GM23338 (cell line): ENCODE data around the gene ETFB. TPM values are rescaled to one million over a fixed set of nuclear protein-coding genes. Genes with fewer than 3 reads are reported as not detected.

Experiments
- ATAC-seq: fragments of 200-7000 bp; cut with Tn5 transposase; 3 replicates; pipeline ENCODE4 v1.9.1; 2020
- DNase-seq: peaks from one replicate; pipeline ENCODE4 v3.0.0-alpha.2; 2015; ENCODE audit warnings: low spot score
- H2AFZ ChIP-seq: fragments of 200-600 bp; sonication (generic); 2 replicates; pipeline ENCODE4 v1.8.0; 2016; ENCODE audit warnings: antibody characterized with exemption, mild to moderate bottlenecking, moderate library complexity
- H3F3A ChIP-seq: fragments of 200-600 bp; sonication (generic); replicated peaks from 2 replicates; pipeline ENCODE4 v1.8.0; 2017; ENCODE audit warnings: antibody characterized with exemption, mixed run types, low read depth
- H3K27ac ChIP-seq: fragments of 200-600 bp; sonication (generic); 2 replicates; pipeline ENCODE4 v1.6.1; 2016; ENCODE audit warnings: low read depth
- H3K27me3 ChIP-seq: fragments of 200-600 bp; sonication (generic); 2 replicates; pipeline ENCODE4 v1.8.0; 2016; ENCODE audit warnings: mild to moderate bottlenecking, mixed run types, moderate library complexity; ENCODE audit not compliant: insufficient read depth
- H3K36me3 ChIP-seq: fragments of 200-600 bp; sonication (generic); 2 replicates; pipeline ENCODE4 v1.8.0; 2016; ENCODE audit warnings: mild to moderate bottlenecking; ENCODE audit not compliant: insufficient read depth
- H3K4me1 ChIP-seq: fragments of 200-600 bp; sonication (generic); 2 replicates; pipeline ENCODE4 v1.8.0; 2016; ENCODE audit warnings: mild to moderate bottlenecking, moderate library complexity; ENCODE audit not compliant: insufficient read depth
- H3K4me2 ChIP-seq: fragments of 200-600 bp; sonication (generic); 2 replicates; pipeline ENCODE4 v1.7.1; 2017; ENCODE audit warnings: mixed run types
- H3K4me3 ChIP-seq: fragments of 200-600 bp; sonication (generic); 2 replicates; pipeline ENCODE4 v1.6.1; 2016; ENCODE audit warnings: mixed run types
- H3K79me2 ChIP-seq: fragments of 200-600 bp; sonication (generic); replicated peaks from 2 replicates; pipeline ENCODE4 v1.8.0; 2017; ENCODE audit warnings: mild to moderate bottlenecking; ENCODE audit not compliant: insufficient read depth
- H3K9me2 ChIP-seq: fragments of 200-600 bp; sonication (generic); 2 replicates; pipeline ENCODE4 v1.8.0; 2017; ENCODE audit not compliant: insufficient read depth
- H4K20me1 ChIP-seq: fragments of 200-600 bp; sonication (generic); replicated peaks from 2 replicates; pipeline ENCODE4 v1.8.0; 2017; ENCODE audit warnings: mild to moderate bottlenecking; ENCODE audit not compliant: insufficient read depth
- H3K27ac Mint-ChIP-seq: 2 replicates; pipeline ENCODE4 v1.8.0; 2020; ENCODE audit warnings: inconsistent platforms, mild to moderate bottlenecking, moderate library complexity, mixed read lengths
- H3K27me3 Mint-ChIP-seq: 3 replicates; pipeline ENCODE4 v1.8.0; 2022; ENCODE audit warnings: low read depth, mild to moderate bottlenecking, moderate library complexity, mixed read lengths, inconsistent platforms; ENCODE audit not compliant: insufficient read depth, poor library complexity
- H3K36me3 Mint-ChIP-seq: 3 replicates; pipeline ENCODE4 v1.8.0; 2021; ENCODE audit warnings: low read depth, mild to moderate bottlenecking, inconsistent platforms, moderate library complexity, mixed read lengths
- H3K4me1 Mint-ChIP-seq: 3 replicates; pipeline ENCODE4 v1.8.0; 2020; ENCODE audit warnings: mild to moderate bottlenecking, inconsistent platforms, mixed read lengths
- H3K4me3 Mint-ChIP-seq: 3 replicates; pipeline ENCODE4 v1.8.0; 2021; ENCODE audit warnings: moderate library complexity, mild to moderate bottlenecking, inconsistent platforms, mixed read lengths
- H3K9me3 Mint-ChIP-seq: 3 replicates; pipeline ENCODE4 v1.8.0; 2020; ENCODE audit warnings: moderate library complexity, mild to moderate bottlenecking, inconsistent platforms, mixed read lengths
- CREB1 ChIP-seq: fragments of 250-450 bp; sonication (Bioruptor Pico); IDR thresholded peaks from 2 replicates; pipeline ENCODE4 v1.5.0; 2020; ENCODE audit warnings: low read depth, mild to moderate bottlenecking, moderate library complexity
- CTCF ChIP-seq, 2 experiments: fragments of 200-600 bp in 1 of 2; sonication (generic) in 1 of 2; conservative IDR thresholded peaks; 2 replicates each; pipeline versions ENCODE4 v1.5.1 to v1.6.1; 2016 to 2017; ENCODE audit warnings: antibody characterized with exemption in 2 of 2, low read depth in 2 of 2, mild to moderate bottlenecking in 2 of 2, moderate library complexity in 1 of 2
- EZH2 ChIP-seq: fragments of 200-600 bp; sonication (generic); IDR thresholded peaks from one replicate; pipeline ENCODE4 v1.8.0; 2017; ENCODE audit warnings: antibody characterized with exemption, mild to moderate bottlenecking, low read depth; ENCODE audit not compliant: unreplicated experiment
- NANOG ChIP-seq: IDR thresholded peaks from 2 replicates; pipeline ENCODE4 v1.6.1; 2016; ENCODE audit warnings: antibody characterized with exemption, borderline replicate concordance
- STAT1 ChIP-seq: IDR thresholded peaks from one replicate; pipeline ENCODE4 v1.6.1; 2016; ENCODE audit warnings: antibody characterized with exemption; ENCODE audit not compliant: unreplicated experiment
- polyA plus RNA-seq: library from polyadenylated mRNA; unstranded; fragments of >200 nt; fragmentation: Nextera tagmentation; extraction: Ambion mirVana; gene quantifications from 2 replicates; pipeline ENCODE4 v1.2.1, GENCODE V29; 2016
- total RNA-seq: library from RNA; depleted of rRNA; stranded (reverse); fragments of >200 nt; shearing (Covaris generic); gene quantifications from 2 replicates; pipeline ENCODE4 v1.2.3, GENCODE V29; 2014
- TF ChIP-seq, protein P1 (sequence below): fragments of 250-450 bp; sonication (Bioruptor Pico); IDR thresholded peaks from 2 replicates; pipeline ENCODE4 v1.5.0; 2020; ENCODE audit warnings: mild to moderate bottlenecking, moderate library complexity

ETFB gene
- total and polyA plus RNA-seq, 2 experiments from 2014 or later: 37.3 to 63.4 TPM

DNA sequence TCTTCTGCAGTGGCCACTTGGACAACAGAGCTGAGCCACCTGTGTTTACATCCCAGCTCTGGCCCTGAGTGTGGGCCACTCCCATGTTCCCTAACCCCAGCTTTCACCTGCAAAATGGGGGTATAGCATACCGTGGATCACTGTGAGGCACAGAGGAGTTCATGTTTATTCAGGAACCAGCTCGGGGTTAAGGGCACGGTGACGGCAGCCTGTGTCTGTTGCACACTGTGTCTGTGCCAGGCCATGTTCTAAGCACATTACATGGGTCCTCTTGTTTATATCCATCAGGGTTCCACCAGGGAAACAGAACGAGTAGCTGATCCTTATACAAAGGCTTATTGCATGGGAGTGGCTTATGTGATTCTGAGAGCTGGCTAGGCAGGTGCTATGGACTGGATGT lies 68.8 kb downstream of the ETFB start (continued):
- TF ChIP-seq, protein P1, sequence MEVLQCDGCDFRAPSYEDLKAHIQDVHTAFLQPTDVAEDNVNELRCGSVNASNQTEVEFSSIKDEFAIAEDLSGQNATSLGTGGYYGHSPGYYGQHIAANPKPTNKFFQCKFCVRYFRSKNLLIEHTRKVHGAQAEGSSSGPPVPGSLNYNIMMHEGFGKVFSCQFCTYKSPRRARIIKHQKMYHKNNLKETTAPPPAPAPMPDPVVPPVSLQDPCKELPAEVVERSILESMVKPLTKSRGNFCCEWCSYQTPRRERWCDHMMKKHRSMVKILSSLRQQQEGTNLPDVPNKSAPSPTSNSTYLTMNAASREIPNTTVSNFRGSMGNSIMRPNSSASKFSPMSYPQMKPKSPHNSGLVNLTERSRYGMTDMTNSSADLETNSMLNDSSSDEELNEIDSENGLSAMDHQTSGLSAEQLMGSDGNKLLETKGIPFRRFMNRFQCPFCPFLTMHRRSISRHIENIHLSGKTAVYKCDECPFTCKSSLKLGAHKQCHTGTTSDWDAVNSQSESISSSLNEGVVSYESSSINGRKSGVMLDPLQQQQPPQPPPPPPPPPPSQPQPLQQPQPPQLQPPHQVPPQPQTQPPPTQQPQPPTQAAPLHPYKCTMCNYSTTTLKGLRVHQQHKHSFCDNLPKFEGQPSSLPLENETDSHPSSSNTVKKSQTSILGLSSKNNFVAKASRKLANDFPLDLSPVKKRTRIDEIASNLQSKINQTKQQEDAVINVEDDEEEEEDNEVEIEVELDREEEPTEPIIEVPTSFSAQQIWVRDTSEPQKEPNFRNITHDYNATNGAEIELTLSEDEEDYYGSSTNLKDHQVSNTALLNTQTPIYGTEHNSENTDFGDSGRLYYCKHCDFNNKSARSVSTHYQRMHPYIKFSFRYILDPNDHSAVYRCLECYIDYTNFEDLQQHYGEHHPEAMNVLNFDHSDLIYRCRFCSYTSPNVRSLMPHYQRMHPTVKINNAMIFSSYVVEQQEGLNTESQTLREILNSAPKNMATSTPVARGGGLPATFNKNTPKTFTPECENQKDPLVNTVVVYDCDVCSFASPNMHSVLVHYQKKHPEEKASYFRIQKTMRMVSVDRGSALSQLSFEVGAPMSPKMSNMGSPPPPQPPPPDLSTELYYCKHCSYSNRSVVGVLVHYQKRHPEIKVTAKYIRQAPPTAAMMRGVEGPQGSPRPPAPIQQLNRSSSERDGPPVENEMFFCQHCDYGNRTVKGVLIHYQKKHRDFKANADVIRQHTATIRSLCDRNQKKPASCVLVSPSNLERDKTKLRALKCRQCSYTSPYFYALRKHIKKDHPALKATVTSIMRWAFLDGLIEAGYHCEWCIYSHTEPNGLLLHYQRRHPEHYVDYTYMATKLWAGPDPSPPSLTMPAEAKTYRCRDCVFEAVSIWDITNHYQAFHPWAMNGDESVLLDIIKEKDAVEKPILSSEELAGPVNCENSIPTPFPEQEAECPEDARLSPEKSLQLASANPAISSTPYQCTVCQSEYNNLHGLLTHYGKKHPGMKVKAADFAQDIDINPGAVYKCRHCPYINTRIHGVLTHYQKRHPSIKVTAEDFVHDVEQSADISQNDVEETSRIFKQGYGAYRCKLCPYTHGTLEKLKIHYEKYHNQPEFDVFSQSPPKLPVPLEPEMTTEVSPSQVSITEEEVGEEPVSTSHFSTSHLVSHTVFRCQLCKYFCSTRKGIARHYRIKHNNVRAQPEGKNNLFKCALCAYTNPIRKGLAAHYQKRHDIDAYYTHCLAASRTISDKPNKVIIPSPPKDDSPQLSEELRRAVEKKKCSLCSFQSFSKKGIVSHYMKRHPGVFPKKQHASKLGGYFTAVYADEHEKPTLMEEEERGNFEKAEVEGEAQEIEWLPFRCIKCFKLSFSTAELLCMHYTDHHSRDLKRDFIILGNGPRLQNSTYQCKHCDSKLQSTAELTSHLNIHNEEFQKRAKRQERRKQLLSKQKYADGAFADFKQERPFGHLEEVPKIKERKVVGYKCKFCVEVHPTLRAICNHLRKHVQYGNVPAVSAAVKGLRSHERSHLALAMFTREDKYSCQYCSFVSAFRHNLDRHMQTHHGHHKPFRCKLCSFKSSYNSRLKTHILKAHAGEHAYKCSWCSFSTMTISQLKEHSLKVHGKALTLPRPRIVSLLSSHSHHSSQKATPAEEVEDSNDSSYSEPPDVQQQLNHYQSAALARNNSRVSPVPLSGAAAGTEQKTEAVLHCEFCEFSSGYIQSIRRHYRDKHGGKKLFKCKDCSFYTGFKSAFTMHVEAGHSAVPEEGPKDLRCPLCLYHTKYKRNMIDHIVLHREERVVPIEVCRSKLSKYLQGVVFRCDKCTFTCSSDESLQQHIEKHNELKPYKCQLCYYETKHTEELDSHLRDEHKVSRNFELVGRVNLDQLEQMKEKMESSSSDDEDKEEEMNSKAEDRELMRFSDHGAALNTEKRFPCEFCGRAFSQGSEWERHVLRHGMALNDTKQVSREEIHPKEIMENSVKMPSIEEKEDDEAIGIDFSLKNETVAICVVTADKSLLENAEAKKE (CRISPR knock-in tag): no peak
- TF ChIP-seq CREB1 (CRISPR knock-in tag): no peak

- DNase-seq (peak; percentile 65), ATAC-seq (peak; percentile 73)
- no peaks in the 10 kb centered on the region for H3K27me3 ChIP-seq
- no peaks in the 10 kb centered on the region for H3K9me2 ChIP-seq
- peaks cover 45% of the 10 kb centered on the region for H3K4me1 ChIP-seq
- H2AFZ ChIP-seq: no peak overlapping the region
- H3K36me3 Mint-ChIP-seq: no peaks in the 10 kb centered on the region
- H3K4me3 Mint-ChIP-seq: no peak overlapping the region
- H3K4me1 Mint-ChIP-seq: peaks cover 52% of the 10 kb centered on the region
- no peak for TF ChIP-seq NANOG
- TF ChIP-seq CTCF (conservative IDR thresholded peaks at IDR 0.05; ENCODE audit: low read depth in 2 of 2): peak; percentile 41 to 84
- no peak for TF ChIP-seq EZH2
- TF ChIP-seq STAT1: no peak
- no peaks in the 10 kb centered on the region for H4K20me1 ChIP-seq
- peak overlapping the region; percentile 65; the same call in 1 of the 2 replicates for H3K4me2 ChIP-seq
- H3K27ac ChIP-seq: no peak overlapping the region
- no peaks in the 10 kb centered on the region for H3K79me2 ChIP-seq
- no peaks in the 10 kb centered on the region; the same call in 1 of the 2 replicates for H3K36me3 ChIP-seq
- H3K4me3 ChIP-seq: no peak overlapping the region
- H3K9me3 Mint-ChIP-seq: no peaks in the 10 kb centered on the region; the same call in 2 of the 3 replicates
- peaks cover 2% of the 10 kb centered on the region; the same call in 1 of the 2 replicates for H3F3A ChIP-seq
- H3K27ac Mint-ChIP-seq: no peak overlapping the region
- peaks cover 11% of the 10 kb centered on the region for H3K27me3 Mint-ChIP-seq
Measured at GRCh38 chr19:51296336-51297093, 69.7 kb downstream of the ETFB start.
